OCI-LY1 (cell line): Measurements from ENCODE around the gene CHCHD2.

Experiments
- CTCF ChIP-seq: fragments of 200-600 bp; sonication (generic), shearing (Covaris generic); IDR thresholded peaks from 2 replicates; pipeline ENCODE4 v1.5.1; 2017; ENCODE audit warnings: mild to moderate bottlenecking, antibody characterized with exemption, low read length, moderate library complexity, mixed read lengths
- EZH2 ChIP-seq: fragments of 200-600 bp; sonication (generic), shearing (Covaris generic); IDR thresholded peaks from 2 replicates; pipeline ENCODE4 v1.8.0; 2017; ENCODE audit warnings: borderline replicate concordance, mixed run types, mild to moderate bottlenecking, antibody characterized with exemption, low read length, moderate library complexity, mixed read lengths

DNA sequence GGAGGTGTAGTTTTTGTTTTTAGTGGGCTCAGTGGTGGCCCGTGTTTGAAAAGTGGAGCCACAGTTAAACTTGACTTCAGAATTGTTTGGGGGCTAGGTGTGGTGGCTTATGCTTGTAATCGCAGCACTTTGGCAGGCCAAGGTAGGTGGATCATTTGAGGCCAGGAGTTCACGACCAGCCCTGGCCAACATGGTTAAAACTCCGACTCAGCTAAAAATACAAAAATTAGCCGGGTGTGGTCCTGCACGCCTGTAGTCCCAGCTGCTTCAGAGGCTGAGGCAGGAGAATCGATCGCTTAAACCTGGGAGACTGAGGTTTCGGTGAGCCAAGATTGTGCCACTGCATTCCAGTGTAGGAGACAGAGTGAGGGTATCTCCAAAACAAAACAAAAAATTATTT, 52.9 kb downstream of the CHCHD2 start:
- no peak for TF ChIP-seq EZH2
- no peak for TF ChIP-seq CTCF
